Measurements from ENCODE around the gene RASD1.

Gene RASD1

DNA sequence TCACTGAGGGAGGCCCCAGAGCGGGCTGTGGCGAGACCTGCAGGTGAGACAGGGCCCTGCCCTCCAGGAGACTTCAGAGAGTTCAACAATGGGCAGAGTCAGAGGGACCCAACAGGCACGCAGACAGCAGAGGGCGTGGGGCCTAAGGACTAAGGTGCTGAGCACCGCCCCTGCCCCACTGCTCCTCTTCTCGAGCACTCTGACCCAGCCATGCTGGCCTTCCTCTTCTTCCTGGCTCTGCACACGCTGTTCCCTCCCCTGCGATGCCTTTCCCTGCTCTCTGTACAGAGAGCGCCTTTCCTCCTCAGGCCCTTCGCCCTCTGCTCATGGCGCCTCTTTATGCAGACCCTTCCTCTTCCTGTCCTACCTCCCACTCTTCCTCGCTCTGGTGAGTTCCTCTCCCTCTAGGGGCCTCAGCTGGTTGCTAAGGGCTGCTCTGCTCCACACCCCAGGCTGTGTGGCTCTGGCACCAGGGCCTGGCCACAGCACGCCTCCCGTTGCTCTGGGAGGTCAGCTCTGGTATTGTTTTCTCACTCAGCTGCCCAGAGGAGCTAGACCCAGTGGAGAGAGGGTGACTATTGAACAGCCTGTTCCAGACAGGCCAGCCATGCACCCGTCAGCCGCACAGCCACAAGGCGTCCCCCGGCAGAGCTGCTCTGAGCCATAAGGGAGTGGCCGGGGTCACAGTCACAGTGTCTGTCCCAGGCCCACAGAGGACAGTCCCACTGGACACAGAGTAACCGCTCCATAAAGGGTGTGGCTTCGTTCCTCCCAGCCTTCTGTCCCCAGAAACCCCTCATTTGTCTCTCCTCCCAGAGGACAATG lies 13.6 kb upstream of the RASD1 start:
- H3K27ac ChIP-seq, result peak overlapping the region in 9 of 11 experiments; percentile 37 to 84 (median 65); a peak in 17 of 22 replicates
- TF ChIP-seq Cebpa-rat (IDR thresholded peaks at IDR 0.05), result no peak
- peak overlapping the region; percentile 67 to 98 (median 92) for H3K4me2 ChIP-seq
- peak overlapping the region in 2 of 10 experiments; percentile 8 to 22; a peak in 3 of 20 replicates for H3K4me3 ChIP-seq
- no peaks in the 10 kb centered on the region for H3K36me3 ChIP-seq
- H4K20me1 ChIP-seq, result peaks cover 0 to 24% (median 0%) of the 10 kb centered on the region in 11 experiments; a peak in 4 of 22 replicates
- H3K9me3 ChIP-seq (replicated peaks in 1 of 11), result no peaks in the 10 kb centered on the region
- H3K9ac ChIP-seq, result peak overlapping the region in 6 of 11 experiments; percentile 23 to 66 (median 53); a peak in 10 of 22 replicates
- no peaks in the 10 kb centered on the region for H3K27me3 ChIP-seq
- peaks cover 57 to 100% (median 100%) of the 10 kb centered on the region in 10 experiments for H3K4me1 ChIP-seq

DNA sequence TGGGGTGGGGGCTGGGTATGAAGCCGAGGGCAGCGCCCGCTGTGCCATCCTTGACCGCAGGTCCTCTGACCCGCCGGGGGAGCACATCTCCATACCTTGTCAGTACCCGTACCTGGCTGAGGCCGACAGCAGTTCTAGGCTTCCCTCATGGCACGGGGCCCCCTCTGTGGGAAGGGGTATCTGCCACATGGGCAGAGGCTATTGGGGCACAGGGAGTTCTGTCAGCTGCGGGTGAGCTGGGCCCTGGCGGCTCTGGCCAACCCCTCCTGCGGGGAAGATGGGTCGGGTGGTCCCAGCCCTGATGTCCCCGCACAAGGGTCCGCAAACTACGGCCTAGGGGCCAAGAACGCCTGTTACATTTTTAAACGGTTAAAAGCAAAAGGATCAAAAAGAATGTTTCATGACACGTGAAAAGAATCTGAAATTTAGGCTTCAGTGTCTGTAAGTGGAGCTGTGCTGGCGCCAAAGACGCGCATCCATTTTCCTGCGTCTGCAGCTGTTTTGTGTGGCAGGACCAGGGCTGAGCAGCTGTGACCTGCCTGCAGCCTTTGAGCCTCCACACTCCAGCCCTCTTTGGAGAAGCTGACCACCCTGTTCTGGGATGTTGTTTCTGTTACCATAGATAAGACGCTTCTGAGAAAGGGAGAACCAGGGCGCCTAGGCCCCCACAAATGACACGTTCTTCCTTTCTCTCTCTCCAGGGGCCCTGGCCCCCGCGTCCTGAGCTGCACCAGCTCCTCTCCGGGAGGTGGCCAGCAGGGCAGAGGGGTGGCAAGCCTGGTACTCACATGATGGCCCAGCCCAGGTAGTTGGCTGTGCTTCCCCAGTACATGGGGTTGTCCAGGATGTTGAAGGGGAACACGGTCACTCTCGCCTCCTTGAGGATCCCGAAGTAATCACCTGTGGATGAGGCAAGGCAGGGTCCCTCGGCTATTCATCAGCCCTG lies 12.7 kb upstream of the RASD1 start:
- Histone ChIP-seq H3K4me1 (peaks cover 55 to 100% (median 100%) of the 10 kb centered on the region in 10 experiments), H3K9ac (peak overlapping the region in 5 of 11 experiments; percentile 8 to 66 (median 59); a peak in 8 of 22 replicates), H3K27me3 (no peaks in the 10 kb centered on the region), H3K27ac (peak overlapping the region in 5 of 11 experiments; percentile 61 to 84 (median 77); a peak in 10 of 22 replicates), H3K4me2 (peak overlapping the region in 10 of 11 experiments; percentile 75 to 98 (median 92); a peak in 19 of 22 replicates), H4K20me1 (peaks cover 0 to 21% (median 0%) of the 10 kb centered on the region in 11 experiments; a peak in 4 of 22 replicates), H3K36me3 (no peaks in the 10 kb centered on the region), H3K4me3 (peak overlapping the region in 1 of 10 experiments; percentile 22; a peak in 2 of 20 replicates), H3K9me3 (replicated peaks in 1 of 11) (no peaks in the 10 kb centered on the region)
- no peak for TF ChIP-seq Cebpa-rat (IDR thresholded peaks at IDR 0.05)

DNA sequence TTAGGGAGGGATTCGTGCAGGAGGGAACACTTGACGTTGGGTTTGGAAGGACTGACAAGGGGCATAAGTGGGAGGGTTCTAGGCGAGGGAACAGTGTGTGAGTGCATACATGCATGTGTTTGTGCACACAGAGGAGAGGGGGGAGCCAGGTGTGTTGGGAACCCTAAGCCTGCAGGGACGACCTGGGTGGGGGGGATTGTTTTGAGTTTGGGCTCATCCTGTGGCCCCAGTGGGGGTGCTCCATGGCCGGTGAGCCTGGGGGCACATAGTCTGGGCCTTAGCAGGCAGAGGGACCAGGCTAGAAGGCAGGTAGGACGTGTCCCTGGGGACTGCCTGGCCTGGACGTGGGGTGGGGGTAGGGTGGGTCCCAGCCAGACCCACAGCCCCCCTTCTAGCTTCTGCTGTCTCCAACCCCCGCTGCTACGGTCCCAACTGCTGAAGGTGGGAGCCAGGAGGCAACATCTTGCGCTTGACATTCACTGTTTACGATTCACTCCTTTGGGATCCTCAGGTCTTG lies 11.9 kb upstream of the RASD1 start:
- Histone ChIP-seq H3K4me1 (peaks cover 55 to 100% (median 100%) of the 10 kb centered on the region in 10 experiments), H3K27me3 (no peaks in the 10 kb centered on the region), H3K4me2 (peak overlapping the region in 9 of 11 experiments; percentile 57 to 98 (median 93); a peak in 18 of 22 replicates), H4K20me1 (peaks cover 0 to 20% (median 0%) of the 10 kb centered on the region in 11 experiments; a peak in 4 of 22 replicates), H3K4me3 (peak overlapping the region in 1 of 10 experiments; percentile 36; a peak in 1 of 20 replicates), H3K36me3 (no peaks in the 10 kb centered on the region), H3K27ac (peak overlapping the region in 3 of 11 experiments; percentile 57 to 78 (median 64); a peak in 3 of 22 replicates), H3K9ac (peak overlapping the region in 3 of 11 experiments; percentile 56 to 63 (median 61); a peak in 2 of 22 replicates), H3K9me3 (replicated peaks in 1 of 11) (no peaks in the 10 kb centered on the region)
- TF ChIP-seq Cebpa-rat (IDR thresholded peaks at IDR 0.05), result no peak

DNA sequence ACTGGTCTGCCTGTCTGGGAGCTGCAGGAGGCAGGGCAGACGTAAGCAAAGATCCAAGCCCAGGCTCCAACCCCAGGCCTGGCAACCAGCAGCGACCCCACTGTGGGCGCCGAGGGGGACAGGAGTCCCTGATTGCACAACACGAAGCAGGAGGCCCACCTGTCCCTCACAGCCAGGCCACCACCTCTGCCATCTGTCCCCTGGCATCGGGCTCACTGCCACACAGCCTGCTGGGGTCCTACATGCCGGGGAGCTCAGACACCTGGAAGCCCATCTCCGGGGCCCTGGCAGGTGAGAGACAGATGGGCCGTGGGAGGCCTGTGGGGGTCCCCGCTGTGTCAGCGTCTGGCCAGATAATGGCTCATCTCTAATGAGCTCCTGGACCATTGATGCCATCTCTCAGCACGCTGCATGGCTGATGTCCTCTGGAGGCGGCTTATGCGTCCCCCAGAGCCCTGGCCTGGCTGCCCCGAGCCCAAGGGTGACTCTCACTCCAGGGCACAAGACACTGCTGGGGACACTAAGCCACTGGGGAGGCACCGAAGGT lies 11.3 kb upstream of the RASD1 start:
- peaks cover 0 to 15% (median 0%) of the 10 kb centered on the region in 11 experiments; a peak in 4 of 22 replicates for H4K20me1 ChIP-seq
- peak overlapping the region in 7 of 11 experiments; percentile 9 to 71 (median 56); a peak in 12 of 22 replicates for H3K9ac ChIP-seq
- peaks cover 52 to 100% (median 100%) of the 10 kb centered on the region in 10 experiments for H3K4me1 ChIP-seq
- peak overlapping the region in 6 of 11 experiments; percentile 1 to 60 (median 58); a peak in 9 of 22 replicates for H3K27ac ChIP-seq
- TF ChIP-seq Cebpa-rat (IDR thresholded peaks at IDR 0.05), result no peak; a peak in 1 of 22 replicates
- no peaks in the 10 kb centered on the region for H3K9me3 ChIP-seq (replicated peaks in 1 of 11)
- H3K27me3 ChIP-seq, result no peaks in the 10 kb centered on the region
- H3K36me3 ChIP-seq, result no peaks in the 10 kb centered on the region
- H3K4me2 ChIP-seq, result peak overlapping the region; percentile 23 to 98 (median 92); a peak in 20 of 22 replicates
- H3K4me3 ChIP-seq, result peak overlapping the region in 1 of 10 experiments; percentile 36; a peak in 1 of 20 replicates

DNA sequence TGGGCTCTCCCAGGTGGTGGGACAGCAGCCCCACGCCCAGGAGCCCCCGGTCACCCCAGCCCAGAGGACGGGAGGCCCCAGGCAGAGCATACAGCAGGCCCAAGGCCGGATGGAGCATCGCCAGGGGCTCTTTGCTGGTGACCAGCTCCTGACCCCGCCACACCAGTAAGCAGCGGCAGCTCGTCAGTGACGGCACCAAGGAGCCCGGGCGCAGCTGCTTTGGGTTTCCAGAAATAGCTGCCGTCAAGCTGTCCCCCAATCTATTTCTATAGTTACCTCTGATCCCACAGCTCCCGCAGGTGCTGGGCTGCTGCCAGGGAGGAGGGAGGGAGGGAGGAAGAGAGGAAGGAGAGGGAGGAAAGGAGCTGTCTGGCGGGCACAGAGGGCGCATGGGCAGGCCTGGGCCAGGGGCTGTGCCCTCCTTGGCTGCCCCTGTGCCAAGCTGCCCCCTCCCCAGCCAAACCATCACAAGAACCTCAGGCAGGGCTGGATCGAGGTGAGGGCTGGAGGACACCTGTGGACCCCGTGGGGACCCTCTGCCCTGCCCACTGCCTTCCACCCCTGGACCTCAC lies 10.8 kb upstream of the RASD1 start:
- peak overlapping the region in 6 of 11 experiments; percentile 1 to 60 (median 58); a peak in 10 of 22 replicates for H3K27ac ChIP-seq
- peak overlapping the region in 7 of 11 experiments; percentile 9 to 71 (median 56); a peak in 12 of 22 replicates for H3K9ac ChIP-seq
- no peaks in the 10 kb centered on the region for H3K36me3 ChIP-seq
- no peaks in the 10 kb centered on the region for H3K27me3 ChIP-seq
- H3K4me1 ChIP-seq, result peaks cover 47 to 100% (median 96%) of the 10 kb centered on the region in 10 experiments
- H4K20me1 ChIP-seq, result peaks cover 0 to 9% (median 0%) of the 10 kb centered on the region in 11 experiments; a peak in 3 of 22 replicates
- no peak for TF ChIP-seq Cebpa-rat (IDR thresholded peaks at IDR 0.05)
- peak overlapping the region; percentile 23 to 98 (median 92); a peak in 21 of 22 replicates for H3K4me2 ChIP-seq
- peak overlapping the region in 2 of 10 experiments; percentile 3 to 36; a peak in 5 of 20 replicates for H3K4me3 ChIP-seq
- H3K9me3 ChIP-seq (replicated peaks in 1 of 11), result no peaks in the 10 kb centered on the region

DNA sequence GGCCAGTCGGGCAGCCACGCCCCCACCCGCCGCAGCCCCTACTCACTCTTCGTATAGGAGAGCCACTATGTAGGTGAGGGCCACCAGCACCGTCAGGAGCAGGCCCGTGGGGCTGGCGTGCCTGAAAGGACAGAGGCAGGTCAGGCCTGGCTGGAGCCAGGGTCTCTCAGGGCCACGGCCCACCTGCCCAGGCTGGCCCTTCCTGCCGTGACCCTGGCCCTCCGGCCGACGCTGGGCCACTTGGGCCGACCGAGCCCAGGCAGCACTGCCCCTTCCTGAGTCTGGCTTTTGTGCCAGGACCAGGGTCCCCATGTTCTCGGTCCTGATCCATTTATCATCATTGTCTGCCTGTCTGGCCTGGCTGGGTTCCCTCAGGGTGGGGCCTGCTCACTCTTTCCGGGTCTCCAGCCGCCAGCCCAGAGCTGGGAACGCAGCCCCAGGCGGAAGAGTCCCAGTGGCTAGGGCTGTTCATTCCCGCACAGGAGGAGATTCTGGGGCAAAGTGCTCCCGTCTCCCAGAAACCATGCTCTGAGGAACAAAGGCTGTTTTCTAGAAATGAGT lies 10.1 kb upstream of the RASD1 start:
- Histone ChIP-seq H3K36me3 (no peaks in the 10 kb centered on the region), H3K9ac (peak overlapping the region in 7 of 11 experiments; percentile 9 to 71 (median 56); a peak in 10 of 22 replicates)

More for the DNA sequence above, 10.1 kb upstream of the RASD1 start:
- peak overlapping the region in 1 of 10 experiments; percentile 36; a peak in 2 of 20 replicates for H3K4me3 ChIP-seq
- peak overlapping the region in 10 of 11 experiments; percentile 29 to 98 (median 92); a peak in 19 of 22 replicates for H3K4me2 ChIP-seq
- peak overlapping the region in 6 of 11 experiments; percentile 9 to 60 (median 58); a peak in 10 of 22 replicates for H3K27ac ChIP-seq
- no peaks in the 10 kb centered on the region for H3K27me3 ChIP-seq
- H4K20me1 ChIP-seq, result peaks cover 0 to 9% (median 0%) of the 10 kb centered on the region in 11 experiments; a peak in 1 of 22 replicates
- H3K9me3 ChIP-seq (replicated peaks in 1 of 11), result no peaks in the 10 kb centered on the region
- TF ChIP-seq Cebpa-rat (IDR thresholded peaks at IDR 0.05), result no peak
- peaks cover 41 to 94% (median 89%) of the 10 kb centered on the region in 10 experiments for H3K4me1 ChIP-seq

All from BLaER1 treated with 17β-estradiol and CSF1 and Interleukin-3, amounts not matched to agents 10 nM and 100 nM (cell line).